Cardiac muscle cell (in vitro differentiated cells and primary cell): ENCODE data around the gene MMP25. TPM values are rescaled to one million over a fixed set of nuclear protein-coding genes. Genes with fewer than 3 reads are reported as not detected.

Experiments used
- DNase-seq, 2 donors: peaks; one replicate each; pipeline versions ENCODE4 v3.0.0 to v3.0.0-alpha.2; 2010 to 2017; ENCODE audit warnings: low read depth in 1 of 2, low spot score in 1 of 2
- H3K27ac ChIP-seq: fragments of 200-600 bp; sonication (generic); 2 replicates; pipeline ENCODE4 v1.5.1; 2016
- H3K27me3 ChIP-seq: fragments of 200-600 bp; sonication (generic); 2 replicates; pipeline ENCODE4 v1.6.0; 2016; ENCODE audit warnings: control low read depth
- H3K36me3 ChIP-seq: fragments of 200-600 bp; sonication (generic); 2 replicates; pipeline ENCODE4 v1.5.1; 2016; ENCODE audit warnings: control low read depth
- H3K4me1 ChIP-seq: fragments of 200-600 bp; sonication (generic); 2 replicates; pipeline ENCODE4 v1.8.1; 2017; ENCODE audit warnings: low read depth, mild to moderate bottlenecking, mixed run types
- H3K4me3 ChIP-seq: fragments of 200-600 bp; sonication (generic); 2 replicates; pipeline ENCODE4 v1.5.1; 2016; ENCODE audit warnings: mild to moderate bottlenecking
- H3K9me3 ChIP-seq: fragments of 200-600 bp; sonication (generic); 2 replicates; pipeline ENCODE4 v1.5.1; 2017; ENCODE audit warnings: low read depth, mild to moderate bottlenecking, control low read depth
- polyA plus RNA-seq: library from polyadenylated mRNA; unstranded; fragments of >200 nt; fragmentation: Nextera tagmentation; extraction: Ambion mirVana; gene quantifications from 2 replicates; pipeline ENCODE4 v1.2.1, GENCODE V29; 2016
- total RNA-seq: library from RNA; depleted of rRNA; stranded (reverse); fragments of >200 nt; gene quantifications from 2 replicates; pipeline ENCODE4 v1.2.3, GENCODE V29; 2016
- TF ChIP-seq, protein P1 (sequence below): IDR thresholded peaks from 2 replicates; pipeline ENCODE4 v1.5.1; 2012; ENCODE audit warnings: low read depth, mild to moderate bottlenecking, low read length

Gene MMP25
- total and polyA plus RNA-seq, 2 experiments from 2014 or later, result 0.03 to 5.8 TPM

GRCh38 chr16:3085868-3086595 lies 39.7 kb downstream of the MMP25 start:
- no peak overlapping the region for H3K27ac ChIP-seq
- TF ChIP-seq, protein P1, sequence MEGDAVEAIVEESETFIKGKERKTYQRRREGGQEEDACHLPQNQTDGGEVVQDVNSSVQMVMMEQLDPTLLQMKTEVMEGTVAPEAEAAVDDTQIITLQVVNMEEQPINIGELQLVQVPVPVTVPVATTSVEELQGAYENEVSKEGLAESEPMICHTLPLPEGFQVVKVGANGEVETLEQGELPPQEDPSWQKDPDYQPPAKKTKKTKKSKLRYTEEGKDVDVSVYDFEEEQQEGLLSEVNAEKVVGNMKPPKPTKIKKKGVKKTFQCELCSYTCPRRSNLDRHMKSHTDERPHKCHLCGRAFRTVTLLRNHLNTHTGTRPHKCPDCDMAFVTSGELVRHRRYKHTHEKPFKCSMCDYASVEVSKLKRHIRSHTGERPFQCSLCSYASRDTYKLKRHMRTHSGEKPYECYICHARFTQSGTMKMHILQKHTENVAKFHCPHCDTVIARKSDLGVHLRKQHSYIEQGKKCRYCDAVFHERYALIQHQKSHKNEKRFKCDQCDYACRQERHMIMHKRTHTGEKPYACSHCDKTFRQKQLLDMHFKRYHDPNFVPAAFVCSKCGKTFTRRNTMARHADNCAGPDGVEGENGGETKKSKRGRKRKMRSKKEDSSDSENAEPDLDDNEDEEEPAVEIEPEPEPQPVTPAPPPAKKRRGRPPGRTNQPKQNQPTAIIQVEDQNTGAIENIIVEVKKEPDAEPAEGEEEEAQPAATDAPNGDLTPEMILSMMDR, result no peak
- no peaks in the 10 kb centered on the region for H3K36me3 ChIP-seq
- no peaks in the 10 kb centered on the region for H3K9me3 ChIP-seq
- no peaks in the 10 kb centered on the region for H3K27me3 ChIP-seq
- DNase-seq, result no peak
- H3K4me1 ChIP-seq, result no peaks in the 10 kb centered on the region
- no peak overlapping the region for H3K4me3 ChIP-seq

DNA sequence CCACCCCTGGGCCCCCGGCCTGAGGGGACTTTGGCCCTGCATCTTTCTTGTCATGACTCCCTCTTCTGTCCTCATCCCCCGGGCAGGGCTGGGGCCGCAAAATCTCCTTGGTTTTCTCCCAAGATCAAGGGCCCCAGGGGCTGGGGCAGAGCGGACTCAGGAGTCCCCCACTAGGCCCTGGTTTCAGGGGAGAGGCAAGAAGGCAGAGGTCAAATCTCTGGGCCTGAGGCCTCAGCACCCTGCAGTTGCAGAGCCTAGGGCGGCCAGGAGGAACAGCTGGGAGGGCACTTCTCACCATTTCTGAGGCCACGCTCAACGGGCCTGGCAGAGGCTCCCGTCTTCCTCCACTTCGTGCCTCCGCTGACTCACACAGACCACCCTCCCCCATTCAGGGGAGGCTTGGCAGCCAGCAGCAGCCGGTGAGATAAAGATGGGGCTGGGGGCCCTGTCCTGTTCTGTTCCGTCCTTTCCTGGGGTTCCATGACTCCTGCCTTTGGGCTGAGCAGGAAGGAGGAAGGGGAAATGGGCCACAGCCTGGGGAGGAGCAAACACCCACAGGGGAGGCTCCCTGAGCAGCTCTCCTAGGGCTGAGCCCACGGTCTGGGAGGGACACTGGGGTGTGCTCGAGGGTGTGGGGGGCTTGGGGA lies 40.4 kb downstream of the MMP25 start:
- H3K36me3 ChIP-seq, result no peaks in the 10 kb centered on the region
- peak in 1 of 2 donors; percentile 41 for DNase-seq
- no peak overlapping the region for H3K4me3 ChIP-seq
- TF ChIP-seq, protein P1, result no peak
- no peaks in the 10 kb centered on the region for H3K4me1 ChIP-seq
- no peaks in the 10 kb centered on the region for H3K27me3 ChIP-seq
- H3K27ac ChIP-seq, result no peak overlapping the region
- no peaks in the 10 kb centered on the region for H3K9me3 ChIP-seq

DNA sequence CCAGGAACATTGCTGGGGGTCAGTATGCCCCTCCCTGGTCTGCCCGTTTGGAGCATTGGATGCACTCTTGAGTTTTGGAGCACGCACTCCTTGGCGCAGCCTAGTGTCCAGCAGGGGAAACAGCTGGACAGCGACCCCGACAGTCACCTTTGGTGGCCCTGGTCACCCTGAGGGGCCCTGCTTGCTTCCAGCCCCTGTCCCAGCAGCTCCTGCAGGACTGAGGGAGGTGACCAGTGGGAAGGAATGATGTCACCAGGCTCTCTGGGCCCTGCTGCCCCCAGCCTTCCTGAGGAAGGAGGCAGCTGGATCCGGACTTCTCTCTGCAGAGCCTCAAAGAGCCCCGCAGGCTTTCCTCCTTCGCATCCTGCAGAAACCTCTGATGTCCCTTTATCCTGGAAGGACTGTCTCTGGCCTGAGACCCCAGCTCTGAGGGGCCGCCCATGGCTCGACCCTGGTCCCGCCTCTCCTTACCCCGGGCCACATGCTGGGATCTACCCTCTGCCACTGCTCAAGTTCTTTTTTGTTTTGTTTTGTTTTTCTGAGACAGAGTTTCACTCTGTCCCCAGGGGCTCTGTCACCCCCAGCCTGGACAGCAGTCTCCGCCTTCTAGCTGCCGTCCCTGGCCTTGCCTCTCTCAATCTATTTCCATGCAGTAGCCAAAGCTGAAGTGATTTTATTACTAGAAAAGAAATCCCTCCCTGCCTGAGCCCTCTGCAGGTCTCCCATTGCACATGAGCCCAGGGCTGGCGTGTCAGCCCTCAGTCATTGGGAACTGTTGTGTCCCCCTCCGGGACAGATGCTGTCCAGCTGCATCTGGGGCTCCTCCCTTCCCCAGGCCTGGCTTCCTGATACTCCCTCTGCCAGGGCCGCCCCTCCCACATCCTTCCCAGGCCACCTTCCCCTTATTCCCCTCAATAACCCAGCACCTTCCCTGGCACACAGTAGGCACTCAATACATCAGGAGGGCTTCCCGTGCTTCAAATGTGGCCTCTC lies 41.2 kb downstream of the MMP25 start:
- Histone ChIP-seq H3K27me3 (no peaks in the 10 kb centered on the region), H3K36me3 (no peaks in the 10 kb centered on the region), H3K27ac (no peak overlapping the region), H3K9me3 (no peaks in the 10 kb centered on the region), H3K4me1 (no peaks in the 10 kb centered on the region), H3K4me3 (no peak overlapping the region)
- TF ChIP-seq, protein P1, result peak; percentile 46
- peak; percentile 24 to 29 for DNase-seq

GRCh38 chr16:3088450-3088849 lies 42.1 kb downstream of the MMP25 start:
- Histone ChIP-seq H3K4me3 (no peak overlapping the region), H3K36me3 (no peaks in the 10 kb centered on the region), H3K4me1 (no peaks in the 10 kb centered on the region), H3K9me3 (no peaks in the 10 kb centered on the region), H3K27me3 (no peaks in the 10 kb centered on the region), H3K27ac (no peak overlapping the region)
- TF ChIP-seq, protein P1, result no peak
- DNase-seq, result no peak

- Histone ChIP-seq H3K4me3 (no peak overlapping the region), H3K27me3 (no peaks in the 10 kb centered on the region), H3K4me1 (no peaks in the 10 kb centered on the region), H3K27ac (no peak overlapping the region), H3K9me3 (no peaks in the 10 kb centered on the region), H3K36me3 (no peaks in the 10 kb centered on the region)
- no peak for DNase-seq
- TF ChIP-seq, protein P1, result no peak
Measured at GRCh38 chr16:3088925-3089716, 42.8 kb downstream of the MMP25 start.
